ENCODE data around the gene NUCKS1. TPM values are rescaled to one million over a fixed set of nuclear protein-coding genes. Genes with fewer than 3 reads are reported as not detected.

Gene NUCKS1
- total RNA-seq, 4 donors from 2014 or later: 48.7 to 73.0 (median 60.3) TPM

DNA sequence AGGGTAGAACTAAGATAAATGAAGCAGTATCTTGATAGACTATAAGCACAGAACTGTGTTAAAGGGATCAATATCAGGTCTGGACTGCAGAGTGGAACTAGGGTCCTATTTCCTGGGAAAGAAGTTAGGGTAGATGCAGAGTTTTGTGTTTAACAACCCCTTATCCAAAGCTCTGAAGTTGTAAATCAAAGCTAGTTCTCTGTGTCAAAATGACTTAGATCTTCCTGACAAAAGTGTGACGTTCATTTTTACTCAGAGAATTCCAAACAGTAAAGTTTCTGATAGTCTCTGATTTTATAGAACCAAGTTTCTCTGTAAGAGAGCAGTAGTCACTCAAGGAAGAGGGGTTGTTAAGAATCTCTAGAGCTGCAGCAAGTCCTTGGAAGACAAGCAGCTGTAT, 8.3 kb downstream of the NUCKS1 start:
- TF ChIP-seq POLR2AphosphoS5 (IDR thresholded peaks at IDR 0.05): no peak
- TF ChIP-seq EP300 (IDR thresholded peaks at IDR 0.05): no peak
- no peak for TF ChIP-seq CTCF (IDR thresholded peaks at IDR 0.05)
- no peak for TF ChIP-seq POLR2A (IDR thresholded peaks at IDR 0.05)
- Histone ChIP-seq H3K27ac (no peak overlapping the region), H3K4me1 (peaks cover 38% of the 10 kb centered on the region), H3K9me3 (no peaks in the 10 kb centered on the region), H3K27me3 (no peaks in the 10 kb centered on the region), H3K36me3 (peaks cover 6% of the 10 kb centered on the region), H3K4me3 (no peak overlapping the region)
- 45% methylated on average over 1 of the region's 1 CpG for WGBS
- no peak for DNase-seq (ENCODE audit: low spot score in 2 of 2)

DNA sequence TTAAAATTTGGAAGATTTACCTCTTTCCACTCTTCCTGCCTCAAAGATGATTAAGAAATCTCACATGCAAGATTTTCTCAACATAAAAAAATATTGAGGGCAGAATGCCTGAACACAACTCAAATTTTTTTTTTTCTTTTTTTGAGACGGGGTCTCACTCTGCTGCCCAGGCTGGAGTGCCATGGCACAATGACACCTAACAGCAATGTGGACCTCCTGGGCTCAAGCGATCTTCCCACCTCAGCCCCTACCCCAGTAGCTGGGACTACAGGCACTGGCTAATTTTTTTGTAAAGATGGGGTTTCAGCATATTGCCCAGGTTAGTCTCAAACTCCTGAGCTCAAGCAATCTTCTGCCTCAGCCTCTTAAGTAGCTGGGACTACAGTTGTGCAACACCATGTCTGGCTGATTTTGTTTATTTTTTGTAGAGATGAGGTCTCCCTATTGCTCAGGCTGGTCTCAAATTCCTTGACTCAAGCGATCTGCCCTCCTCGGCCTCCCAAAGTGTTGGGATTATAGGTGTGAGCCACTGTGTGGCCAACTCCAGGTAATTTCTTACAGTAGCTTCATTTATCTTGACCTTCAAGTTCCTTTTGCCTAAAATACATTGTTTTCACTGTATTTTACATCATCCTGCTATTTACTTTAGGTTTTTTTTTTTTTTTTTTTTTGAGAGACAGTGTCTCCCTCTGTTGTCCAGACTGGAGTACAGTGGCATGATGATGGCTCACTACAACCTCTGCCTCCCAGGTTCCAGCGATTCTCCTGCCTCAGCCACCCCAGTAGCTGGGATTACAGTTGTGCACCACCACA, 10.4 kb downstream of the NUCKS1 start:
- peaks cover 9% of the 10 kb centered on the region for H3K36me3 ChIP-seq

GRCh38 chr1:205735218-205735617, 14.8 kb downstream of the NUCKS1 start:
- Histone ChIP-seq H3K4me3 (no peak overlapping the region), H3K27ac (no peak overlapping the region), H3K9me3 (no peaks in the 10 kb centered on the region), H3K27me3 (no peaks in the 10 kb centered on the region), H3K4me1 (no peaks in the 10 kb centered on the region), H3K36me3 (peaks cover 12% of the 10 kb centered on the region)
- 83% methylated on average over 1 of the region's 1 CpG for WGBS
- no peak for DNase-seq (ENCODE audit: low spot score in 2 of 2)
- TF ChIP-seq EP300 (IDR thresholded peaks at IDR 0.05): no peak
- TF ChIP-seq CTCF (IDR thresholded peaks at IDR 0.05): no peak
- no peak for TF ChIP-seq POLR2A (IDR thresholded peaks at IDR 0.05)
- TF ChIP-seq POLR2AphosphoS5 (IDR thresholded peaks at IDR 0.05): no peak

More for the DNA sequence above, 10.4 kb downstream of the NUCKS1 start:
- TF ChIP-seq POLR2A (IDR thresholded peaks at IDR 0.05): no peak
- WGBS: 75% methylated on average over 5 of the region's 5 CpGs
- H3K9me3 ChIP-seq: no peaks in the 10 kb centered on the region
- H3K4me3 ChIP-seq: no peak overlapping the region
- H3K27ac ChIP-seq: no peak overlapping the region
- no peaks in the 10 kb centered on the region for H3K27me3 ChIP-seq
- peaks cover 20% of the 10 kb centered on the region for H3K4me1 ChIP-seq
- DNase-seq (ENCODE audit: low spot score in 2 of 2): no peak

DNA sequence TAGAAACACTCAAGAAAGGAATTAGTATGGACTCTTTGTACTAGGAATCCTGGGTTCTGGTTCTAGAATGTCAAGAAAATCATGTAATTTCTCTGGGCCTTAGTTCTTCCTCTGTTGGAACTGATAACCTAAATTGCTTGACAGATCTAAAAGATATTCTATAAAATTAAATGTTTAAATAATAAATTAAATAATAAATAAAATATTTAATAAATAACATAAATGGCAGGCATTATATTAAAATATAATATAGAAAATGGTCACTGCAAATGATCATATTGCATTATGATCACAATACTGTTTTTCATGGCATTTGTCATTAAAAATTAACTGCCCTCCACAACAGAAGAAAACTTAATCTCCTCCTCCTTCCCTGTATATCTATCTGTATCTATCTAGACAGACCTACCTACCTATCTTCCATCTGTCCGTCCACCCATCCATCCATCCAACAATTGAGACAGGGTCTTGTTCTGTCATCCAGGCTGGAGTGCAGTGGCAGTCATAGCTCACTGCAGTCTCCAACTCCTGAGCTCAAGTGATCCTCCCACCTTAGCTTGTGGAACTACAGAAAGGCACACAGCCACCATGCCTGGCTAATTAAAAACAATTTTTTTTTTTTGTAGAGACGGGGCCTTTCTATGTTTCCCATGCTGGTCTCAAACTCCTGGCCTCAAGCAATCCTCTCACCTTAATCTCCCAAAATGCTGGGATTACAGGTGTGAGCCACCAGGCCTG, 16.4 kb downstream of the NUCKS1 start:
- WGBS: 92% methylated on average over 2 of the region's 2 CpGs
- H3K9me3 ChIP-seq: no peaks in the 10 kb centered on the region
- no peaks in the 10 kb centered on the region for H3K27me3 ChIP-seq
- TF ChIP-seq CTCF (IDR thresholded peaks at IDR 0.05): no peak
- TF ChIP-seq EP300 (IDR thresholded peaks at IDR 0.05): no peak
- TF ChIP-seq POLR2AphosphoS5 (IDR thresholded peaks at IDR 0.05): no peak
- no peak for TF ChIP-seq POLR2A (IDR thresholded peaks at IDR 0.05)
- peaks cover 24% of the 10 kb centered on the region for H3K36me3 ChIP-seq
- DNase-seq (ENCODE audit: low spot score in 2 of 2): no peak
- H3K4me1 ChIP-seq: no peaks in the 10 kb centered on the region
- no peak overlapping the region for H3K4me3 ChIP-seq
- H3K27ac ChIP-seq: no peak overlapping the region

DNA sequence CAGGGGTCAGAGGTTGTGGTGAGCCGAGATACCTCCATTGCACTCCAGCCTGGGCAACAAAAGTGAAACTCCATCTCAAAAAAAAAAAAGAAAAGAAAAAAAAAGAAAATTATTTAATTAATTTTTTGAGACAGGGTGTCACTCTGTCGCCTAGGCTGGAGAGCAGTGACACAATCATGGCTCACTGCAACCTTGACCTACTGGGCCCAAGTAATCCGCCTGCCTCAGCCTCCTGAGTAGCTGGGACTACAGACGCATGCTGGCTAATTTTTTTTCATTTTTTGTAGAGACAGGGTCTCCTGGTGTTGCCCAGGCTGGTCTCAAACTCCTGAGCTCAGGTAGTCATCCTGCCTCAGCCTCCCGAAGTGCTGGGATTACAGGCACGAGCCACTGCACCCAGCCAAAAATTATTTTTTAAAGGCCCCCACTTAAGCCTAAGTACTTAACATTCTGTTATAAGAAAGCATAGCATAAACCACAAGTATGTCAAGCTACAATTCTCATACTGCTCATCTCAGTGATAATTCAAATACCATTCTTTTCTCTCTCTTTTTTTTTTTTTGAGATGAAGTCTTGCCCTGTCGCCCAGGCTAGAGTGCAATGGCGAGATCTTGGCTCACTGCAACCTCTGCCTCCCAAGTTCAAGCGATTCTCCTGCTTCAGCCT, 19.9 kb downstream of the NUCKS1 start:
- Histone ChIP-seq H3K27me3 (no peaks in the 10 kb centered on the region), H3K4me1 (no peaks in the 10 kb centered on the region), H3K27ac (no peak overlapping the region), H3K4me3 (no peak overlapping the region), H3K36me3 (peaks cover 30% of the 10 kb centered on the region), H3K9me3 (no peaks in the 10 kb centered on the region)
- TF ChIP-seq POLR2A (IDR thresholded peaks at IDR 0.05) (no peak), CTCF (IDR thresholded peaks at IDR 0.05) (no peak), POLR2AphosphoS5 (IDR thresholded peaks at IDR 0.05) (no peak), EP300 (IDR thresholded peaks at IDR 0.05) (no peak)
- DNase-seq (ENCODE audit: low spot score in 2 of 2): no peak
- 93% methylated on average over 9 of the region's 9 CpGs for WGBS
